ENCODE data around the gene TOP1. TPM values are rescaled to one million over a fixed set of nuclear protein-coding genes. Genes with fewer than 3 reads are reported as not detected.

Gene TOP1
- total and polyA plus RNA-seq, 9 of the 15 experiments (the other 6 are each of a cell fraction or from before 2014, with no cell fraction given), result 26.4 to 127 (median 39.6) TPM

DNA sequence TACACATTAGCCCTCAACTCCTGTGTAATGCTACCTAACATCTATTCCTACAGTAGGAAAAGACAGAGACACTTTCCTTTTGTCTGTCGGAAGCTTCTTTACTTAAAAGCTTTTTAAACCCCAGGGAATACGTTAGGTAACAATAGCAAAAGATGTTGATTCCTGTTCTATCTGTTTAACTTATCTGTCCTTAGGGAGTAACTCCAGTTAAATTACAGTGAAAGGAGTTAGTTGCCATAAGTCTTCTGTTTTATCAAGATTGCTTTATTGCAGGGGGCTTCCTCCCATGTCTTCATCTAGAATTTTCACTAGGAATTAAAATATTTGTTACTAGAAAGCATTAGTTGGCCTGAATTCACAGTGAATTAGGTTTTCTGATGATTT, 26.2 kb downstream of the TOP1 start:
- H3K9me3 ChIP-seq (replicated peaks; ENCODE audit: control insufficient read depth, insufficient read depth, low read depth, low read length), result peaks cover 2% of the 10 kb centered on the region; the same call in 1 of the 2 replicates
- no peak overlapping the region for H3K4me2 ChIP-seq (ENCODE audit: insufficient read depth, low read length)
- intact Hi-C loops (cut with micrococcal nuclease), result loop anchor here (2.0 kb wide), 1 partner anchor 64 kb away; no protein-coding TSS in a partner anchor
- peaks cover 98% of the 10 kb centered on the region for H3K79me2 ChIP-seq (ENCODE audit: control insufficient read depth, insufficient read depth, low read length)
- H3K36me3 ChIP-seq (ENCODE audit: control insufficient read depth, insufficient read depth, low read length), result peaks cover 26% of the 10 kb centered on the region
- TF ChIP-seq CBX1 (IDR thresholded peaks at IDR 0.05; ENCODE audit: low read depth) (no peak), SAFB2 (IDR thresholded peaks at IDR 0.05; ENCODE audit: borderline replicate concordance, low read depth, low read length, severe bottlenecking) (no peak), RBFOX2 (IDR thresholded peaks at IDR 0.05; ENCODE audit: low read depth, low read length) (no peak), IRF2 (CRISPR knock-in tag; IDR thresholded peaks at IDR 0.05) (no peak), MCM7 (IDR thresholded peaks at IDR 0.05) (no peak), PTBP1 (IDR thresholded peaks at IDR 0.05; ENCODE audit: low read depth, low read length) (no peak), RNF219 (CRISPR knock-in tag; IDR thresholded peaks at IDR 0.05) (no peak), TEAD2 (tag; IDR thresholded peaks at IDR 0.05) (no peak), HMG20A (CRISPR knock-in tag; conservative IDR thresholded peaks at IDR 0.05) (no peak)
- TF ChIP-seq, protein P1, sequence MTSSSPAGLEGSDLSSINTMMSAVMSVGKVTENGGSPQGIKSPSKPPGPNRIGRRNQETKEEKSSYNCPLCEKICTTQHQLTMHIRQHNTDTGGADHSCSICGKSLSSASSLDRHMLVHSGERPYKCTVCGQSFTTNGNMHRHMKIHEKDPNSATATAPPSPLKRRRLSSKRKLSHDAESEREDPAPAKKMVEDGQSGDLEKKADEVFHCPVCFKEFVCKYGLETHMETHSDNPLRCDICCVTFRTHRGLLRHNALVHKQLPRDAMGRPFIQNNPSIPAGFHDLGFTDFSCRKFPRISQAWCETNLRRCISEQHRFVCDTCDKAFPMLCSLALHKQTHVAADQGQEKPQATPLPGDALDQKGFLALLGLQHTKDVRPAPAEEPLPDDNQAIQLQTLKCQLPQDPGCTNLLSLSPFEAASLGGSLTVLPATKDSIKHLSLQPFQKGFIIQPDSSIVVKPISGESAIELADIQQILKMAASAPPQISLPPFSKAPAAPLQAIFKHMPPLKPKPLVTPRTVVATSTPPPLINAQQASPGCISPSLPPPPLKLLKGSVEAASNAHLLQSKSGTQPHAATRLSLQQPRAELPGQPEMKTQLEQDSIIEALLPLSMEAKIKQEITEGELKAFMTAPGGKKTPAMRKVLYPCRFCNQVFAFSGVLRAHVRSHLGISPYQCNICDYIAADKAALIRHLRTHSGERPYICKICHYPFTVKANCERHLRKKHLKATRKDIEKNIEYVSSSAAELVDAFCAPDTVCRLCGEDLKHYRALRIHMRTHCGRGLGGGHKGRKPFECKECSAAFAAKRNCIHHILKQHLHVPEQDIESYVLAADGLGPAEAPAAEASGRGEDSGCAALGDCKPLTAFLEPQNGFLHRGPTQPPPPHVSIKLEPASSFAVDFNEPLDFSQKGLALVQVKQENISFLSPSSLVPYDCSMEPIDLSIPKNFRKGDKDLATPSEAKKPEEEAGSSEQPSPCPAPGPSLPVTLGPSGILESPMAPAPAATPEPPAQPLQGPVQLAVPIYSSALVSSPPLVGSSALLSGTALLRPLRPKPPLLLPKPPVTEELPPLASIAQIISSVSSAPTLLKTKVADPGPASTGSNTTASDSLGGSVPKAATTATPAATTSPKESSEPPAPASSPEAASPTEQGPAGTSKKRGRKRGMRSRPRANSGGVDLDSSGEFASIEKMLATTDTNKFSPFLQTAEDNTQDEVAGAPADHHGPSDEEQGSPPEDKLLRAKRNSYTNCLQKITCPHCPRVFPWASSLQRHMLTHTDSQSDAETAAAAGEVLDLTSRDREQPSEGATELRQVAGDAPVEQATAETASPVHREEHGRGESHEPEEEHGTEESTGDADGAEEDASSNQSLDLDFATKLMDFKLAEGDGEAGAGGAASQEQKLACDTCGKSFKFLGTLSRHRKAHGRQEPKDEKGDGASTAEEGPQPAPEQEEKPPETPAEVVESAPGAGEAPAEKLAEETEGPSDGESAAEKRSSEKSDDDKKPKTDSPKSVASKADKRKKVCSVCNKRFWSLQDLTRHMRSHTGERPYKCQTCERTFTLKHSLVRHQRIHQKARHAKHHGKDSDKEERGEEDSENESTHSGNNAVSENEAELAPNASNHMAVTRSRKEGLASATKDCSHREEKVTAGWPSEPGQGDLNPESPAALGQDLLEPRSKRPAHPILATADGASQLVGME (CRISPR knock-in tag; IDR thresholded peaks at IDR 0.05), result no peak
- no peak overlapping the region; the same call in 2 of the 3 replicates for H3K27ac ChIP-seq (ENCODE audit: extremely low read depth, low read depth, low read length)
- H2AFZ ChIP-seq (ENCODE audit: low read depth, low read length), result no peak overlapping the region
- in situ Hi-C loops (cut with MboI), result no loop called here
- 67% methylated on average over 2 of the region's 2 CpGs for WGBS (ENCODE audit: insufficient coverage, low coverage, missing lambda C conversion rate)
- FAIRE-seq (no peak), ATAC-seq (no peak), DNase-seq (ENCODE audit: extremely low read depth in 1 of 4, low spot score in 3 of 4) (no peak)
- no TSS peak for BruUV-seq (replicated peaks)
- no peaks in the 10 kb centered on the region for H4K20me1 ChIP-seq (replicated peaks; ENCODE audit: control insufficient read depth, insufficient read depth, low read length)
- POLR2A ChIA-PET, result no interaction called here
- CTCF ChIA-PET (ENCODE audit: low intra/inter-chr PET ratio), result no interaction called here
- H3K9me1 ChIP-seq (ENCODE audit: control insufficient read depth, insufficient read depth, low read length), result no peaks in the 10 kb centered on the region
- H3K4me1 ChIP-seq (replicated peaks in 1 of 2; ENCODE audit: control insufficient read depth in 2 of 2, insufficient read depth in 2 of 2, low read length in 2 of 2), result peaks cover 6 to 66% of the 10 kb centered on the region in 2 experiments
- H3K27me3 ChIP-seq (ENCODE audit: control insufficient read depth in 2 of 2, insufficient read depth in 2 of 2, low read length in 2 of 2), result no peaks in the 10 kb centered on the region
- no peak overlapping the region for H3K4me3 ChIP-seq
- H3K9ac ChIP-seq (ENCODE audit: insufficient read depth in 1 of 2, low read depth in 2 of 2, low read length in 2 of 2), result no peak overlapping the region
